HEK293 (cell line): ENCODE results near the gene CACNB2.

Source experiments
- CTCF ChIA-PET: fragments of 350-600 bp; formaldehyde crosslinking; extraction: SDS; loops from one replicate; lab custom pipeline; 2021; ENCODE audit warnings: antibody characterized with exemption; lab: Yijun Ruan, JAX
- POLR2A ChIA-PET: fragments of 300-600 bp; formaldehyde crosslinking; extraction: SDS; loops from one replicate; lab custom pipeline; 2020; ENCODE audit warnings: antibody characterized with exemption, inconsistent platforms; lab: Yijun Ruan, JAX
- H3K27ac ChIP-seq: fragments of 200-500 bp; sonication (Bioruptor generic); 2 replicates; pipeline ENCODE4 v1.5.1; 2014; ENCODE audit warnings: low read depth, low read length, control low read depth, inconsistent platforms; ENCODE audit errors: extremely low read depth
- H3K36me3 ChIP-seq, 2 experiments: fragments of 200-500 bp in 1 of 2; sonication (Bioruptor generic) in 1 of 2; 1 replicate in 1 of 2; 2 replicates in 1 of 2; pipeline ENCODE4 v1.5.1; 2014 to 2017; ENCODE audit warnings: inconsistent platforms in 2 of 2, low read length in 2 of 2; ENCODE audit not compliant: control insufficient read depth in 2 of 2, insufficient read depth in 1 of 2
- H3K4me1 ChIP-seq: fragments of 200-500 bp; sonication (Bioruptor generic); 2 replicates; pipeline ENCODE4 v1.5.1; 2014; ENCODE audit warnings: mild to moderate bottlenecking, low read length, inconsistent platforms; ENCODE audit not compliant: control insufficient read depth, insufficient read depth
- H3K4me3 ChIP-seq: 2 replicates; pipeline ENCODE4 v1.5.1; 2011; ENCODE audit warnings: low read depth, mild to moderate bottlenecking, control low read depth, low read length, moderate library complexity
- H3K9me3 ChIP-seq: fragments of 200-500 bp; sonication (Bioruptor generic); 2 replicates; pipeline ENCODE4 v1.5.1; 2014; ENCODE audit warnings: low read depth, low read length, inconsistent platforms; ENCODE audit not compliant: control insufficient read depth, insufficient read depth
- PRDM2 ChIP-seq: fragments of 450-650 bp; formaldehyde crosslinking; IDR thresholded peaks from 2 replicates; pipeline ENCODE4 v1.5.1; 2016; ENCODE audit warnings: missing biosample characterization, missing genetic modification characterization, borderline replicate concordance
- SCRT2 ChIP-seq: fragments of 450-650 bp; formaldehyde crosslinking; IDR thresholded peaks from 2 replicates; pipeline ENCODE4 v1.5.1; 2016; ENCODE audit warnings: missing biosample characterization, missing genetic modification characterization
- TRIM28 ChIP-seq: IDR thresholded peaks from 2 replicates; pipeline ENCODE4 v1.6.1; 2011; ENCODE audit warnings: low read length, control low read depth, borderline replicate concordance
- ZBTB20 ChIP-seq: fragments of 450-650 bp; formaldehyde crosslinking; IDR thresholded peaks from 2 replicates; pipeline ENCODE4 v1.5.1; 2016; ENCODE audit warnings: missing biosample characterization, missing genetic modification characterization
- ZNF10 ChIP-seq: fragments of 450-650 bp; formaldehyde crosslinking; IDR thresholded peaks from 2 replicates; pipeline ENCODE4 v1.5.1; 2017; ENCODE audit warnings: missing biosample characterization, missing genetic modification characterization
- ZNF174 ChIP-seq: fragments of 450-650 bp; formaldehyde crosslinking; IDR thresholded peaks from 2 replicates; pipeline ENCODE4 v1.5.0; 2017; ENCODE audit warnings: missing biosample characterization, mild to moderate bottlenecking, missing genetic modification characterization
- ZNF18 ChIP-seq: fragments of 450-650 bp; formaldehyde crosslinking; IDR thresholded peaks from 2 replicates; pipeline ENCODE4 v1.5.1; 2016; ENCODE audit warnings: missing biosample characterization, missing genetic modification characterization
- ZNF202 ChIP-seq: fragments of 450-650 bp; formaldehyde crosslinking; IDR thresholded peaks from 2 replicates; pipeline ENCODE4 v1.5.1; 2016; ENCODE audit warnings: missing biosample characterization, missing genetic modification characterization, borderline replicate concordance
- ZNF280C ChIP-seq: fragments of 450-650 bp; formaldehyde crosslinking; IDR thresholded peaks from 2 replicates; pipeline ENCODE4 v1.5.1; 2016; ENCODE audit warnings: missing biosample characterization, missing genetic modification characterization
- ZNF398 ChIP-seq: fragments of 450-650 bp; formaldehyde crosslinking; IDR thresholded peaks from 2 replicates; pipeline ENCODE4 v1.5.1; 2017; ENCODE audit warnings: missing biosample characterization, missing genetic modification characterization
- ZNF510 ChIP-seq: fragments of 450-650 bp; formaldehyde crosslinking; IDR thresholded peaks from 2 replicates; pipeline ENCODE4 v1.5.1; 2018; ENCODE audit warnings: mild to moderate bottlenecking, missing genetic modification characterization, missing biosample characterization; ENCODE audit not compliant: insufficient replicate concordance
- ZNF624 ChIP-seq: fragments of 450-650 bp; formaldehyde crosslinking; IDR thresholded peaks from 2 replicates; pipeline ENCODE4 v1.5.1; 2017; ENCODE audit warnings: missing biosample characterization, missing genetic modification characterization
- ZNF792 ChIP-seq: fragments of 450-650 bp; formaldehyde crosslinking; IDR thresholded peaks from 2 replicates; pipeline ENCODE4 v1.5.1; 2016; ENCODE audit warnings: missing biosample characterization, missing genetic modification characterization

CACNB2 gene

GRCh38 chr10:18542832-18543231, 402.6 kb downstream of the CACNB2 start:
- TF ChIP-seq ZNF202 (tag by site-specific recombination): no peak
- TF ChIP-seq PRDM2 (tag by site-specific recombination): no peak
- no peak for TF ChIP-seq ZNF624
- TF ChIP-seq ZBTB20 (tag by site-specific recombination): no peak
- TF ChIP-seq ZNF18: no peak
- no peak for TF ChIP-seq TRIM28
- no peak for TF ChIP-seq ZNF510 (tag by site-specific recombination)
- CTCF ChIA-PET: interaction anchor here (0.6 to 1.2 kb wide), 2 partner anchors 11 to 1122 kb away, joined by 3 read pairs; no protein-coding TSS in a partner anchor
- Histone ChIP-seq H3K9me3 (no peaks in the 10 kb centered on the region), H3K27ac (no peak overlapping the region), H3K4me3 (no peak overlapping the region), H3K36me3 (peaks cover 8 to 38% of the 10 kb centered on the region in 2 experiments), H3K4me1 (no peaks in the 10 kb centered on the region)
- POLR2A ChIA-PET: no interaction called here

- TF ChIP-seq ZNF280C: no peak
- no peak for TF ChIP-seq ZNF398 (tag by site-specific recombination)
- TF ChIP-seq SCRT2: no peak
- TF ChIP-seq ZNF510 (tag by site-specific recombination): no peak
- TF ChIP-seq ZNF10 (tag by site-specific recombination): no peak
- no peak for TF ChIP-seq ZNF174
- TF ChIP-seq ZNF792 (tag by site-specific recombination): no peak
- no peaks in the 10 kb centered on the region for H3K9me3 ChIP-seq
- CTCF ChIA-PET: no interaction called here
Observed at GRCh38 chr10:18545621-18546305, 405.5 kb downstream of the CACNB2 start.

More at GRCh38 chr10:18545621-18546305, 405.5 kb downstream of the CACNB2 start:
- POLR2A ChIA-PET: no interaction called here
- Histone ChIP-seq H3K4me1 (no peaks in the 10 kb centered on the region), H3K27ac (no peak overlapping the region), H3K36me3 (peaks cover 8 to 16% of the 10 kb centered on the region in 2 experiments), H3K4me3 (no peak overlapping the region)
